ENCODE measurements around the gene NR2C1.

- TF ChIP-seq CTCF (IDR thresholded peaks at IDR 0.05; ENCODE audit: low read depth, low read length, poor library complexity, severe bottlenecking) (no peak), EZH2phosphoT487 (IDR thresholded peaks at IDR 0.05; ENCODE audit: borderline replicate concordance, low read length) (no peak)
These were observed 68.8 kb downstream of the NR2C1 start for GRCh38 chr12:95004610-95005009.
